Coronary artery (tissue), 2 donors: ENCODE results near the gene TRIM16.
"Not testable (repeated sequence)": the region's sequence is repeated elsewhere in the genome, so short reads cannot be mapped to it uniquely, and the experiment has no call there.

Experiments used
- DNase-seq: peaks from one replicate; pipeline ENCODE4 v3.0.0-alpha.2; 2017; ENCODE audit warnings: low spot score
- H3K27ac ChIP-seq, 2 donors: fragments of 200-600 bp; sonication (generic); one replicate each; pipeline ENCODE4 v1.5.1; 2016 to 2019
- H3K4me3 ChIP-seq: fragments of 200-600 bp; sonication (generic); 2 replicates; pipeline ENCODE4 v1.5.1; 2016; ENCODE audit warnings: mild to moderate bottlenecking, moderate library complexity
- CTCF ChIP-seq: fragments of 200-600 bp; sonication (generic); IDR thresholded peaks from one replicate; pipeline ENCODE4 v1.5.1; 2019; ENCODE audit warnings: antibody characterized with exemption

Gene TRIM16

GRCh38 chr17:15648386-15648785 is 35.7 kb downstream of the TRIM16 start:
- Histone ChIP-seq H3K27ac (no peak overlapping the region), H3K4me3 (no peak overlapping the region)
- no peak for TF ChIP-seq CTCF

GRCh38 chr17:15645942-15646312 is 38.2 kb downstream of the TRIM16 start:
- not testable (repeated sequence) for DNase-seq, H3K4me3 ChIP-seq
- H3K27ac ChIP-seq = peak overlapping the region in 1 of 2 donors; percentile 25

More at GRCh38 chr17:15648386-15648785, 35.7 kb downstream of the TRIM16 start:
- no peak for DNase-seq

GRCh38 chr17:15645099-15645941 is 38.8 kb downstream of the TRIM16 start:
- not testable (repeated sequence) for H3K4me3 ChIP-seq, DNase-seq
- H3K27ac ChIP-seq = peak overlapping the region in 1 of 2 donors; percentile 25

DNA sequence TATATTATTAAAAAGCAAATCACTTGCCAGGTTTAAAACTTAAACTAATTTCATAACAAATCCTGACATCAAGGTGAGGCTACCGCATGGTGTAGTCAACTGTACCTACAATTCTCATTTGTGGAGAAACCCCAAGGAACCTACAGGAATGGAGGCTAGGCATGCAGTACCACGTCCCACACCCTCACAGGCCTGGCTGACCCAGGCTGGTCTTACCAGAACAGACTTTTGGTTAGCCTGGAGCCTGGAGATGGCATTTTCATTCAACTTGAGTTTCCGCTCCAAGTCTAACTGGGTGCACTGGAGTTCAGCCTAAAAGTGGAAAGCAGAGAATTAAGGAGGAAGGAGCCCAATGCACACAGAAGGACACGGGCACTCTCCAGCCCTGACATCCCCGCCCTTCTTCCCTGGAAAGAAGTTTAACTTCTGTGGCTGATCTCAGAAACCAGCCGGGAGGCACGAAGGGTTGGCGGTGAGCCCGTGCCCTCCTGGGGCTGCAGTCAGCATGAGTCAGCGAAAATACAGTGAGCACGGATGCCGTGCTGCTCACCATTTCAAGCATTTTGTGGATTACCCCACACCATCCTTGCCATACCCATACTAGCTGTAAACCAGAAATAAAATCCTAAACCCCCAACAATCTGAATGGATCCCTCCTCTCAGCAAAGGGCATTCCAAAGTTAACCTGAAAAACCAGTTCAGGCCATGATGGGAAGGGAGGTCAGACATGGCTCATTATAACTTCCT is 41.4 kb downstream of the TRIM16 start:
- not testable (repeated sequence) for H3K4me3 ChIP-seq, DNase-seq
- H3K27ac ChIP-seq = peak overlapping the region in 1 of 2 donors; percentile 54

DNA sequence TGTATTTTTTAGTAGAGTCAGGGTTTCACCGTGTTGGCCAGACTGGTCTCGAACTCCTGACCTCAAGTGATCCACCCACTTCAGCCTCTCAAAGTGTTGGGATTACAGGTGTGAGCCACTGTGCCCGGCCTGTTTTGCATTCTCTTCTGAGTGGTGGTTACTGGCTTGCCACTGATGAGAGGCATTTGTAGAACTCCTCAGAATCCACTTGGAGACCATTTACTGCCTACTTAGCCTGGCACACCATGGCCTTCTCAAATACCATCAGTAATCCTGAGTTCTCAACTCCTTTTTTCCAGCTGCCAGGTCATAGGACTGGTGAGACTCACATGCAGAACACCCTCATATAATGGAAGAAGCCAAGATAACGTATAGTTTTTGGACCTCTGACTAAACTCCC is 42.1 kb downstream of the TRIM16 start:
- peak overlapping the region in 1 of 2 donors; percentile 3 for H3K27ac ChIP-seq
- not testable (repeated sequence) for DNase-seq, H3K4me3 ChIP-seq

- DNase-seq, H3K4me3 ChIP-seq, H3K27ac ChIP-seq: not testable (repeated sequence)
Measured at GRCh38 chr17:15630930-15631453, 53.1 kb downstream of the TRIM16 start.

DNA sequence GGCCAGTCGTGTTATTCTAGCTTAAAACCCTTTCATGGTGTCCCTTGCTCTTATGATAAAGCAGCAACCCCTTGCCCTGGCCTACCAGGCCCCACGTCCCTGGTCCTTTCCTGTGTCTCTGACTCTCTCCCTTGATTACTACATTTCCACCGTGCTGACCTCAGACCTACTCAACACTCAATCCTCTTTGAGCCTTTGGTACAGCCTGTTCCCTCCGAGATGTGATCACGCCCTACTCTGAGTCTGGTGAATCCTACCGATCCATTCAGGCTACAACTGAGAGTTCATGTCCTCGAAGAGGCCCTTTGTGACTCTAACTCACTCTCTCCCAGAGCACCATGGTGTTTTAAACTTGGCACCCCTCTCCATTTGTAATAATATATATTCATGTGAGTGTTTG is 54.1 kb downstream of the TRIM16 start:
- not testable (repeated sequence) for DNase-seq, H3K27ac ChIP-seq, H3K4me3 ChIP-seq

DNA sequence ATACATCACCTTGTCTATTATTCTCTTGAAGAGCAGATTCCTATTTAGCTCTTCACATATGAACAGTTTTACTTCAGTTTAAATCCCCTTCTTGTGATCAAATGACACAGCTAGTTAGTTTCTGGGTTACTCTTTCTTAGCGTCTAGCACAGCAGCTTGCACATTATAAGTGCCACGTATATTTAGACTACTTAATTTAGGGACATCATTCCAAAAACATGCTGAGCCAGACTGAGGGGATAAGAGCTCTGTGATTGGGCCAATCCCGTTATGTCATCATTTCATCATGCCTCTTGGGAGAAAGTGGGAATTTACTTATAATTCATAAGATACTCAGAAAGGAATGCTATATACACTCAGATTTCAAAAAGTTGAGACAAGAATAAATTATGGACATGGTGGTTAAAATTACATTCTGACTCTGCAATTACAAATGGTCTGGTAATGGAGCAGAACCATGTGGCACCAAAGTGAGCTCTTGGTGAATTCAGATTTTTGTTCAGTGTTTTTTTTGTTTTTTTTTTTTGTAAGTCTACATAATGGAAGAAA is 60.4 kb downstream of the TRIM16 start:
- not testable (repeated sequence) for DNase-seq, H3K4me3 ChIP-seq, H3K27ac ChIP-seq

GRCh38 chr17:15623255-15623654 is 60.9 kb downstream of the TRIM16 start:
- not testable (repeated sequence) for DNase-seq, H3K27ac ChIP-seq, H3K4me3 ChIP-seq

GRCh38 chr17:15622124-15622523 is 62.0 kb downstream of the TRIM16 start:
- not testable (repeated sequence) for H3K4me3 ChIP-seq, H3K27ac ChIP-seq, DNase-seq

GRCh38 chr17:15619331-15620058 is 64.6 kb downstream of the TRIM16 start, which contains the start of gene FBXW10B:
Gene FBXW10B (minus strand): TSS chr17:15619704. CDS start chr17:15619512, 192 bp downstream.
- not testable (repeated sequence) for DNase-seq
- Histone ChIP-seq H3K4me3 (peak within 1 kb of the TSS; percentile 61), H3K27ac (peak within 1 kb of the TSS in 1 of 2 donors; percentile 60)

- DNase-seq, H3K27ac ChIP-seq, H3K4me3 ChIP-seq: not testable (repeated sequence)
Measured at GRCh38 chr17:15616828-15617227, 67.3 kb downstream of the TRIM16 start.

- not testable (repeated sequence) for H3K27ac ChIP-seq, DNase-seq, H3K4me3 ChIP-seq
Measured at GRCh38 chr17:15615850-15616249, 68.3 kb downstream of the TRIM16 start.

- not testable (repeated sequence) for DNase-seq, H3K27ac ChIP-seq, H3K4me3 ChIP-seq
Measured at GRCh38 chr17:15613111-15613510, 71.0 kb downstream of the TRIM16 start.

GRCh38 chr17:15592960-15593359 is 91.2 kb downstream of the TRIM16 start:
- DNase-seq, H3K27ac ChIP-seq, H3K4me3 ChIP-seq: not testable (repeated sequence)

DNA sequence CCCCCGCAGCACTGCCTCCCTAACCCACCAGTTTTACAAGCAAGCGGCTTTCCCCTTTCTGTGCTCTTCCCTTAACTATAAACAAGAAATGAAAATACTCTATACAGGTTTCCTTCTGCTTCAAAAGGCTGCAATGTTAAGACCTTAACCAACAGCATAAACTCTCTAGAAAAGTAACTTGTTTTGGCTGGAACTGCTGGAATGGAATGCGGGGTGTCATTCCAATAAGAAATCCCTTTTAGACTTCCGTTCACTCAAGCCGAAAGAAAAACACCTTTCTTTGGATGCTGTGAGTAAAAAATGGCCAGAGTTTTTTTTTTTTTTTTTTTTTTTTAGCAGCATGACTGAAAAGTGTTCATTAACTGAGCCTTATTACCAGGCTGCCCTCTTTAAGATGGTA is 92.1 kb downstream of the TRIM16 start:
- H3K27ac ChIP-seq, DNase-seq, H3K4me3 ChIP-seq: not testable (repeated sequence)

- H3K4me3 ChIP-seq, DNase-seq, H3K27ac ChIP-seq: not testable (repeated sequence)
Measured at GRCh38 chr17:15590844-15591243, 93.3 kb downstream of the TRIM16 start.
